MM.1S (cell line): ENCODE data around the gene IZUMO2.

ENCODE experiments used
- EZH2 ChIP-seq: fragments of 300-600 bp; sonication (generic); optimal IDR thresholded peaks from 2 replicates; pipeline ENCODE3; 2017; ENCODE audit warnings: low read depth, mild to moderate bottlenecking, antibody characterized with exemption, low read length, mixed read lengths
- EZH2phosphoT487 ChIP-seq: fragments of 300-600 bp; sonication (generic); IDR thresholded peaks from 2 replicates; pipeline ENCODE4 v1.6.1; 2018; ENCODE audit warnings: antibody characterized with exemption, low read length
- TF ChIP-seq, protein P1 (sequence below): fragments of 300-600 bp; sonication (generic); IDR thresholded peaks from 2 replicates; pipeline ENCODE4 v1.5.1; 2016; ENCODE audit warnings: antibody characterized with exemption, low read length, mixed read lengths

DNA sequence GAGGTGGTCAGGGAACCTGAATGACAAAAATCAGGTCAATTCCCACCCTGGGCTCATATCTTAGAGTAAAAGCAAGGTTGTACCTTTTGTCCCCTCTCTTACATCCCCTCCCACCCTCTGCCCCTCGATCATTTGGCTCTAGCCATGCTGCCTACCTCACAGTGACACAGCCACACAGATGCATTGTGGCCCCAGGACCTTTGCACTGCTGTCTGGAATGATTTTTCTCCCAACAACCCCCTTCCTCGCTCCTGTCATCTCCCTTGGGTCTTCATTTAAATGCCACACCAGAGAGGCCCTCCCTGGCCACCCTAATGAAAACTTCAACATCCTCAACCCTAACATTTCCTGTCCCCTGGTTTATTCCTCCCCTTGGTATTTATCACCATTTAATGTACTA is 44.6 kb upstream of the IZUMO2 start:
- TF ChIP-seq, protein P1, sequence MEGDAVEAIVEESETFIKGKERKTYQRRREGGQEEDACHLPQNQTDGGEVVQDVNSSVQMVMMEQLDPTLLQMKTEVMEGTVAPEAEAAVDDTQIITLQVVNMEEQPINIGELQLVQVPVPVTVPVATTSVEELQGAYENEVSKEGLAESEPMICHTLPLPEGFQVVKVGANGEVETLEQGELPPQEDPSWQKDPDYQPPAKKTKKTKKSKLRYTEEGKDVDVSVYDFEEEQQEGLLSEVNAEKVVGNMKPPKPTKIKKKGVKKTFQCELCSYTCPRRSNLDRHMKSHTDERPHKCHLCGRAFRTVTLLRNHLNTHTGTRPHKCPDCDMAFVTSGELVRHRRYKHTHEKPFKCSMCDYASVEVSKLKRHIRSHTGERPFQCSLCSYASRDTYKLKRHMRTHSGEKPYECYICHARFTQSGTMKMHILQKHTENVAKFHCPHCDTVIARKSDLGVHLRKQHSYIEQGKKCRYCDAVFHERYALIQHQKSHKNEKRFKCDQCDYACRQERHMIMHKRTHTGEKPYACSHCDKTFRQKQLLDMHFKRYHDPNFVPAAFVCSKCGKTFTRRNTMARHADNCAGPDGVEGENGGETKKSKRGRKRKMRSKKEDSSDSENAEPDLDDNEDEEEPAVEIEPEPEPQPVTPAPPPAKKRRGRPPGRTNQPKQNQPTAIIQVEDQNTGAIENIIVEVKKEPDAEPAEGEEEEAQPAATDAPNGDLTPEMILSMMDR = no peak
- no peak for TF ChIP-seq EZH2phosphoT487
- TF ChIP-seq EZH2 = no peak
